A673 (cell line): Measurements from ENCODE around the gene RFTN1. TPM values are rescaled to one million over a fixed set of nuclear protein-coding genes. Genes with fewer than 3 reads are reported as not detected.
"Not testable (repeated sequence)": the region's sequence is repeated elsewhere in the genome, so short reads cannot be mapped to it uniquely, and the experiment has no call there.

ENCODE experiments used
- BruUV-seq: library from RNA; stranded (reverse); fragments of 400-500 nt; replicated peaks from 2 replicates; lab custom pipeline; 2021; lab: Mats Ljungman, UMichigan
- CTCF ChIA-PET: fragments of 300-600 bp; sonication (Branson Sonifier 250); formaldehyde crosslinking; loops from one replicate; lab custom pipeline; 2022; ENCODE audit warnings: antibody characterized with exemption; lab: Charles Lee
- POLR2A ChIA-PET: fragments of 300-600 bp; sonication (Branson Sonifier 250); formaldehyde crosslinking; loops from one replicate; lab custom pipeline; 2022; ENCODE audit warnings: antibody characterized with exemption; ENCODE audit not compliant: low non-redundant PET; lab: Charles Lee
- DNase-seq: peaks from one replicate; pipeline ENCODE4 v3.0.0-alpha.2; 2015; ENCODE audit warnings: low spot score
- H3K27ac ChIP-seq: fragments of 200-600 bp; sonication (generic); 2 replicates; pipeline ENCODE4 v1.5.1; 2016; ENCODE audit warnings: mixed run types, low read depth, mild to moderate bottlenecking, mixed read lengths, antibody characterized with exemption, low read length; ENCODE audit not compliant: poor library complexity, severe bottlenecking
- H3K27me3 ChIP-seq: fragments of 200-600 bp; sonication (generic); replicated peaks from 2 replicates; pipeline ENCODE4 v1.6.1; 2017; ENCODE audit warnings: mixed run types, low read depth, mild to moderate bottlenecking, mixed read lengths, antibody characterized with exemption, low read length; ENCODE audit not compliant: insufficient read depth, poor library complexity
- H3K36me3 ChIP-seq: fragments of 200-600 bp; sonication (generic); 2 replicates; pipeline ENCODE4 v1.6.1; 2016; ENCODE audit warnings: mixed run types, mild to moderate bottlenecking, mixed read lengths, antibody characterized with exemption, low read length; ENCODE audit not compliant: insufficient read depth, poor library complexity, severe bottlenecking
- H3K4me1 ChIP-seq: fragments of 200-600 bp; sonication (generic); 2 replicates; pipeline ENCODE4 v1.6.1; 2017; ENCODE audit warnings: mixed run types, mild to moderate bottlenecking, mixed read lengths, antibody characterized with exemption, low read length; ENCODE audit not compliant: insufficient read depth, poor library complexity, severe bottlenecking
- H3K4me3 ChIP-seq: fragments of 200-600 bp; sonication (generic); 2 replicates; pipeline ENCODE4 v1.5.1; 2016; ENCODE audit warnings: low read depth, mixed run types, mild to moderate bottlenecking, mixed read lengths, low read length; ENCODE audit not compliant: poor library complexity, severe bottlenecking
- H3K9me3 ChIP-seq: fragments of 200-600 bp; sonication (generic); 2 replicates; pipeline ENCODE4 v1.6.1; 2016; ENCODE audit warnings: mixed run types, low read depth, mild to moderate bottlenecking, mixed read lengths, antibody characterized with exemption, low read length; ENCODE audit not compliant: poor library complexity, severe bottlenecking
- CTCF ChIP-seq: fragments of 300-800, 200-600 bp; sonication (generic); conservative IDR thresholded peaks from 2 replicates; pipeline ENCODE4 v1.5.1; 2017; ENCODE audit warnings: low read depth, mild to moderate bottlenecking, antibody characterized with exemption, low read length, moderate library complexity, mixed read lengths
- EZH2 ChIP-seq: fragments of 200-600 bp; sonication (generic); IDR thresholded peaks from 2 replicates; pipeline ENCODE4 v1.6.1; 2017; ENCODE audit warnings: borderline replicate concordance, low read depth, mild to moderate bottlenecking, mixed read lengths, antibody characterized with exemption, low read length; ENCODE audit not compliant: poor library complexity, severe bottlenecking
- intact Hi-C: fragments of 100-400 bp; cut with micrococcal nuclease; formaldehyde crosslinking; loops from one replicate; pipeline ENCODE4 v1.10.0; 2022; ENCODE audit not compliant: unreplicated experiment
- total RNA-seq: library from RNA; stranded (reverse); gene quantifications from 2 replicates; pipeline ENCODE4 v1.2.3, GENCODE V29; 2021

The RFTN1 gene
- total RNA-seq, 1 experiment from 2014 or later, result 0.60 TPM

DNA sequence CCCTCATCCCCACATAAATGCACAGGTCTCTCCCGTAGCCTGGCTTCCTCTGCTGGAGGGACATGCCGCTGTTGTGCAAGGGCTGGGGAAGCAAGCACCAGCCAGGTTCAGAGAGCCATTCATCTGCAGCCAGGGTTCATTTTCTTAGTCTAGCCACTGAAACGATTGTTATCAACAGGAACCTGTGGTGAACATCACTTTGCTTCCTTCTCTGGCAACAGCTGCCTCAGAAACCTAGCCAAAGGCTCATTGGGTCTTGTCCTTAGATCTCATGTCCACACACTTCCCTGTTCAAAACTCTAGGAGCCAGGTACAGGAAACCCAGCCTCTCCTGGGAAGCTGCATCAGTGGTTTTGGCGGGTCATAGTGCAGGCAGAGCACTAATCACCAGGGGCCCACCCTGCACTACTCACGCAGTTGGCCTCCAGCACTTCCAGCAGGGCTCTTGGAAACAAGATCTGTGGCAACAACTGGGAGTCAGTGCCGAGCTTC, 201.5 kb downstream of the RFTN1 start:
- intact Hi-C loops, result no loop called here
- no peaks in the 10 kb centered on the region for H3K36me3 ChIP-seq
- H3K9me3 ChIP-seq, result no peaks in the 10 kb centered on the region
- no peak overlapping the region for H3K27ac ChIP-seq
- CTCF ChIA-PET, result interaction anchor here (0.6 kb wide), 1 partner anchor 188 kb away, joined by 3 read pairs; no protein-coding TSS in a partner anchor
- POLR2A ChIA-PET, result no interaction called here
- no peak for DNase-seq
- no TSS peak for BruUV-seq
- no peak for TF ChIP-seq CTCF
- TF ChIP-seq EZH2, result no peak
- H3K4me3 ChIP-seq, result no peak overlapping the region
- H3K4me1 ChIP-seq, result no peaks in the 10 kb centered on the region
- H3K27me3 ChIP-seq, result no peaks in the 10 kb centered on the region

- H3K4me1 ChIP-seq, BruUV-seq, H3K4me3 ChIP-seq, H3K9me3 ChIP-seq, H3K27me3 ChIP-seq, intact Hi-C loops, DNase-seq, H3K36me3 ChIP-seq, POLR2A ChIA-PET, H3K27ac ChIP-seq, CTCF ChIA-PET: not testable (repeated sequence)
Measured at GRCh38 chr3:16310486-16310885, 203.0 kb downstream of the RFTN1 start.

- no peak overlapping the region for H3K4me3 ChIP-seq
- intact Hi-C loops, result no loop called here
- DNase-seq, result peak; percentile 41
- CTCF ChIA-PET, result no interaction called here
- H3K36me3 ChIP-seq, result no peaks in the 10 kb centered on the region
- H3K27me3 ChIP-seq, result no peaks in the 10 kb centered on the region
- BruUV-seq, result no TSS peak
- no peaks in the 10 kb centered on the region for H3K4me1 ChIP-seq
- POLR2A ChIA-PET, result no interaction called here
- no peak overlapping the region for H3K27ac ChIP-seq
- TF ChIP-seq EZH2 (no peak), CTCF (no peak)
- no peaks in the 10 kb centered on the region for H3K9me3 ChIP-seq
Measured at GRCh38 chr3:16309558-16309957, 203.9 kb downstream of the RFTN1 start.

- H3K4me3 ChIP-seq, result no peak overlapping the region
- no peak overlapping the region for H3K27ac ChIP-seq
- no peaks in the 10 kb centered on the region for H3K9me3 ChIP-seq
- intact Hi-C loops, result no loop called here
- TF ChIP-seq EZH2 (no peak), CTCF (no peak)
- CTCF ChIA-PET, result no interaction called here
- no peaks in the 10 kb centered on the region for H3K27me3 ChIP-seq
- POLR2A ChIA-PET, result no interaction called here
- no TSS peak for BruUV-seq
- no peaks in the 10 kb centered on the region for H3K4me1 ChIP-seq
- no peak for DNase-seq
- H3K36me3 ChIP-seq, result no peaks in the 10 kb centered on the region
Measured at GRCh38 chr3:16308727-16309126, 204.8 kb downstream of the RFTN1 start.
